ENCODE results near the gene UBQLN1.

UBQLN1 gene

DNA sequence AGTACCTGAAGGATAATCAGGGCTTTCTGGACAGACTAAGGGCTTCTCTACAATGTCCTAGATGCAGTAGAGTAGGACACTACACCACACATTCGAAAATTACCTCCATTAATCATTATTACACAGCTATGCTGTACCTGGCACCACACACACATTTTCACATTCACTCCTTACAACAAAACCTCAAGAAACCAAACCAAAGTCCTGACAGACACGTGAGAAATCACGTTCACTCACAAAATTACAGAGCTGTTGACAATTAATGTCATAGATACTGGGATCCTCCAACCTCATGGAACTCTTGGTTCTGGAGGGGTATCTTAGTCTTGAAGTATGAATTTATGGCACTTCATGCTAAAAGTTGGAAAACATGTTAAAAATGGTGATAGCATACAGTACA, 16.3 kb downstream of the UBQLN1 start:
- DNase-seq (ENCODE audit: low read depth in 1 of 2, low spot score in 1 of 2): no peak

DNA sequence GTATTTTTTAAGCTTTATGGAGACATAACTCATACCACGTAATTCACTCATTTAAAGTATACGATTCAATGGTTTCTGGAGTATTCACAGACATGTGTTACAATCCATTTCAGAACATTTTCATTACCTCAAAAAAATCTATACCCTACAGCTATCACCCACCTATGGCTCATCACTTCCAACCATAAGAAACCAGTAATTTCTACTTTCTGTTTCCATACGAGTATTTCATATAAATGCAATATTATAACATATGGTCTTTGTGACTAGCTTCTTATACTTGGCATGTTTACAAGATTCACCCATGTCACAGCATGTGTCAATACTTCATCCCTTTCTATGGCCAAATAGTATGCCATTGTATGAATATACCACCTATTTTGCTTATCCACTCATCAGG, 18.8 kb downstream of the UBQLN1 start:
- no peak for DNase-seq (ENCODE audit: low read depth in 1 of 2, low spot score in 1 of 2)

- no peak for DNase-seq (ENCODE audit: low read depth in 1 of 2, low spot score in 1 of 2)
These were observed 26.3 kb downstream of the UBQLN1 start for GRCh38 chr9:83681490-83681889.

DNA sequence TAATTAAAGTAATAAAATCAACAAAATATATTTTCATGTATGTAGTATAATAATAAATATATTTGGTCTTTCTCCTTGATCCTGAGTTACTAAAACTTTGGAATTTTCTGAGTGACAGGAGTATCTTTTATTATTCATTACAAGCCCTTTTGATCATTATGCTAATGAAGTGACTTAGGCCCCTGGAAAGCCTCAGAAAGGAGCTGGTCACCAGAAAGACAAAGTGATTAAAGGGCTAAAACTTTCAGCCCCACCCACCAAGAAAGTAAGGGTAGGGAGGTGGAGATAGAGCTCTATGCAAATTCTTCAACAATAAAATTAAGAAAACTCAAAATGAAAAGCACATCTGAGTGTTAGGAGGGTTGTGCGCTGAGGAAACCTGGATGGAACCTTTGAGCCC, 27.5 kb downstream of the UBQLN1 start:
- no peak for DNase-seq (ENCODE audit: low read depth in 1 of 2, low spot score in 1 of 2)

- no peak for DNase-seq (ENCODE audit: low read depth in 1 of 2, low spot score in 1 of 2)
These were observed 30.2 kb downstream of the UBQLN1 start for GRCh38 chr9:83677596-83677995.

GRCh38 chr9:83675466-83675865, 32.3 kb downstream of the UBQLN1 start:
- DNase-seq (ENCODE audit: low read depth in 1 of 2, low spot score in 1 of 2): no peak

- DNase-seq (ENCODE audit: low read depth in 1 of 2, low spot score in 1 of 2): no peak
These were observed 36.3 kb downstream of the UBQLN1 start for GRCh38 chr9:83671451-83671850.

GRCh38 chr9:83670381-83670780, 37.4 kb downstream of the UBQLN1 start:
- no peak for DNase-seq (ENCODE audit: low read depth in 1 of 2, low spot score in 1 of 2)

DNA sequence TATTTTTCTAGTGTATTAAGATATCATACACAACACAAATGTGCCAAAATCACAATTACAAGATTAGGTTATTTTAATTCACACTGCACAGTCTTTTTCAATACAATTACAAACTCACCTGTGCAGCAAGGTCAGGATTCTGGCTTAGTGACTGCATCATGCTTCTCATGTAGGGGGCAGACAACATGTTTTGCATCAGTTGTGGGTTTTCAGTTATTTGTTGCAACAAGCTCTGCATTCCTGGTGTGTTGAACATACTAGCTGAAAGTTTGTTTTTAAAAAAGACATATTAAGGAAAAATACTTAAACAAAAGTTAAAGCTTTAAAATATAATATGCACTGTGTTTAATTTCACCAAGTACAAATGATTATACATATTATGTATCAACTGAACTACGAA, 38.7 kb downstream of the UBQLN1 start:
- no peak for DNase-seq (ENCODE audit: low read depth in 1 of 2, low spot score in 1 of 2)

DNA sequence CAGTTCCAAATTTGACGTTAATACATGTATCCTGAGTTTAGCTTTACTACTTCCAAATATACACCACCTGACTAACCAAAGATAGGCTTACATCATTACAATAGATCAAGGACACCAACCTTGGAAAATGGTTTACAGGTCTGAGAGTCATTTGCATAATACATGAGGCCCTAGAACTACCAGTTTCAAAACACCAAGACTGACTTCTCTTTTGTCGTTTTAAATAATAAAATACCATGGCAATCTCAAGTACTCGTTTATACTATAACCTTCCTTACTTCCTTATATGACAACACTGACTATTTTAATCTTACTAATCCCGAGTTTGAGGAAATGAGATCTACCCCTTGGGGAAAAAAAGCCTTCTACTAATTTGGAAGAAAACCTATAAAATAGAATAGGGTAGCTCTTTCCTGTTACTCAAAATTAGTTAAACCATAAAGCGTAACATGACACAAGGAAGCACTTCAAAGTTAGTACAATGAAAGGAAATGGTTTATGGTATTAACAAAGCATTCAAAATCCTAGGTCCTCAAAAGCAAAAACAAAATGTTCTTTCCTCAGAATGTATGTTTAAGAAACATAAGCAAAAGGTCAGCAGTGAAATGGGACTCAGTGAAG, 42.1 kb downstream of the UBQLN1 start:
- DNase-seq (ENCODE audit: low read depth in 1 of 2, low spot score in 1 of 2): no peak

DNA sequence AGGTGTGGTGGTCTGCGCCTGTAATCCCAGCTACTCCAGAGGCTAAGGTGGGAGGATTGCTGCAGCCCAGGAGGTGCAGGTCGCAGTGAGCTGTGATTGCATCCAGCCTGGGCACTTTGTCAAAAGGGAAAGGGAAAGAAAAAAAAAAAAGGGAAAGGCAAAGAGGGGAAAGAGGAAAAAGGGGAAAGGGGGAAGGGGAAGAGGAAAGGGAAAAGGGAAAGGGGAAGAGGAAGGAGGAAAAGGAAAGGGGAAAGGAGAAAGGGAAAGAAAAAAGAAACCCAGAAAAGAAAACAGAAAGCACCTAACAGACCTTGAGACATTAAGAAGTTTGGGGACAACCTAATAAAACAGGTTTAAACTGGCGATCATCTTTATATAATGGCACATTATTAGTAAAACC, 44.8 kb downstream of the UBQLN1 start:
- no peak for DNase-seq (ENCODE audit: low read depth in 1 of 2, low spot score in 1 of 2)

DNA sequence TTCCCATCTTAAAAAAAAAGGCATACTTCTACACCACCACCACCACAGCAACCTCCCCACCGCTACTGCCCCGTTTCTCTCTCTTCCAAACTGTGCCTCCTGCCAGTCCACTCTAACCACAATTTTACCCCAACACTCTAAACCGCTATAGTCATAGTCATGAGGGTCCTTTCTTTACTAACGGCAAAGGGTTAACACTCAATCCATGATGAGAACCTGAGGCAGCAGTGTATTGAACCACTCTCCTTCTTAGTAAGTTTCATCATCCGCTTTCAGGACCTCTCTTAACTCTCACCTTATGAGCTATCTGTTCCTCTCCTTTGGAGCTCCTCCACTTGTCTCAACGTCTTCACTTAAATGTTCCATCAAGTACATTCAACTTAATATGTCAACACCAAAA, 50.8 kb downstream of the UBQLN1 start:
- DNase-seq (ENCODE audit: low read depth in 1 of 2, low spot score in 1 of 2): no peak

DNA sequence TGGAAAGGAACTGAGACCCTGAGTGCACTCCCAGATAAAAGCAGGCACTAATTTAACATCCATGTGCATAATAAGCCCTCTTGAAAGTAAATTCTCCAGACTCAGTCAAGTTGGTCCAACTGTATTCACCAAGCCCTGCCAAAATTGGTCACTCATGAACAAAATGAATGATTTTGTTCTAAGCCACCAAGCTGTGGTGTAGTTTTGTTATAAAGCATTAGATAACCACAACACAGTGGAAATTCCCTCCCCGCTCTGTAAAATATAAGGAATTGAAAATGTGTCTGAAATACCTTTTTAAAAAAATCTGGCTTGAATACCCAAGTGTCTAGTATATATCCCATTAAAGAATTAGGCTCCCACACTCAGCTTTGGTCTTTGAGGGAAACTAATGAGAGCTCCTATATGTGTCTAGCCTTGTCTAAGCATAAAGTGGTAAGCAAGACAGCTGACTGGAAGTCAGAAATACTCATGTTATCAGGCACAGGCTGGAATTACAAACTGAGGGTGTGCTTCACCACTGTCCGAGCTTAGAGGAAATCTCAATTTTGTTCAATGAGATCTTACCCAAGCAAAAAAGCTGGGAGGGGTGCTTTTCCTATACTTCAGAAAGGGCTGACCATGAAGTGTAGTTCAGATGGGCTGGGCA, 51.6 kb downstream of the UBQLN1 start:
- no peak for DNase-seq (ENCODE audit: low read depth in 1 of 2, low spot score in 1 of 2)

DNA sequence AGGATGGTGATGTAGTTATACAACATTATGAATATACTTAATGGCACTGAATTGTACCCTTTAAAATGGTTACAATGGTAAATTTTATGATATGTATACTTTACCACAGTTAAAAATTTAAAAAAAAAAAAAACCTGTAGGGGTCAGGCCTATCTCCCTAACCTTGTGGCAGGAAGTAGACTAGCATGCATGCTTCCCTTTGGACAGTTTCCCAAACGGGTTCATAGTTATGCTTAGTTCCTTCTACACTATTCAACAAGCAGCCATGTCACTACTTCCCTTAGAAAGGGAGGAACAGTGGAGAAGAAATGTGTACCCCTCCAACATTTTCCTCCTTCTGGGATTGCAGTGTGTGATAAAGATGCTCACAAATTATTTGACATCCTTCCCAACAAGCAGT, 52.3 kb downstream of the UBQLN1 start:
- no peak for DNase-seq (ENCODE audit: low read depth in 1 of 2, low spot score in 1 of 2)

DNA sequence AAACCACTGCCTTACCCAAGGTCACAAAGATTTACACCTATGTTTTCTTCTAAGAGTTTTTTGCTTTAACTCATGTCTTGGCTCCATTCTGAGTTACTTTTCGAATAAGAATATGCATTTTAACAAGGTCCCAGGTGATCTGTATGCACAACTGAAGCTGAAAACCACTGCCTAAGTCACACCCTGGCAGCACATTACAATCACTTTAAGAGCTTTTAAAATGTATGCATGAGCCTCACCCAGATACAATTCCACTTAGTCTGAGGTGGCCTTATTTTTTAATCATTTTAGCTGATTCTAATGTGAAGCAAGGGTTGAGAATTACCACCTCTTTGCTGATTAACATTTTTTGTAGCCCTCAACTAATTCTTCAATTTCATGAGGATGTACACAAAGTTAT, 55.3 kb downstream of the UBQLN1 start:
- DNase-seq (ENCODE audit: low read depth in 1 of 2, low spot score in 1 of 2): no peak

GRCh38 chr9:83651558-83651957, 56.2 kb downstream of the UBQLN1 start:
- DNase-seq (ENCODE audit: low read depth in 1 of 2, low spot score in 1 of 2): no peak

DNA sequence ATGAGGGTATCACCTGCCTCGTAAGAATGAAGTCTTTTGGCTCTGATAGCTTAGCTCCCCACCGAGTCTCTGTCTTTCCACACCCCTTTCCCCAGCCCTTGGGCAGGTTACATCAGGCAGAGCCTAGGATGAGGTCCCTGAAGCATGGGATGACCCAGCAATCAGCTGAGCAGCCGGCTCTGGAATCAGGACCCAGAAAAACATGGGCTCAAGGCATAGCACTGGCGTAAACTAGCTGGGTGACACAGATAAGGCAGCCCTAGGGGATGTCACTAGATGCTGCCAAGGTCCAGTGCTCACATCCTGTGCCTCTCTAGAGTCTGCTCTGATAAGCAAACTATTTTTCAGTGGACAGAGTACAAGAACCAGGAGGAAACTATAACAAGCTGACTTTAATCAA, 58.2 kb downstream of the UBQLN1 start:
- DNase-seq (ENCODE audit: low read depth in 1 of 2, low spot score in 1 of 2): no peak

- peak; percentile 57 to 64 for DNase-seq (ENCODE audit: low read depth in 1 of 2, low spot score in 1 of 2)
These were observed 58.7 kb downstream of the UBQLN1 start for GRCh38 chr9:83649080-83649479.

DNA sequence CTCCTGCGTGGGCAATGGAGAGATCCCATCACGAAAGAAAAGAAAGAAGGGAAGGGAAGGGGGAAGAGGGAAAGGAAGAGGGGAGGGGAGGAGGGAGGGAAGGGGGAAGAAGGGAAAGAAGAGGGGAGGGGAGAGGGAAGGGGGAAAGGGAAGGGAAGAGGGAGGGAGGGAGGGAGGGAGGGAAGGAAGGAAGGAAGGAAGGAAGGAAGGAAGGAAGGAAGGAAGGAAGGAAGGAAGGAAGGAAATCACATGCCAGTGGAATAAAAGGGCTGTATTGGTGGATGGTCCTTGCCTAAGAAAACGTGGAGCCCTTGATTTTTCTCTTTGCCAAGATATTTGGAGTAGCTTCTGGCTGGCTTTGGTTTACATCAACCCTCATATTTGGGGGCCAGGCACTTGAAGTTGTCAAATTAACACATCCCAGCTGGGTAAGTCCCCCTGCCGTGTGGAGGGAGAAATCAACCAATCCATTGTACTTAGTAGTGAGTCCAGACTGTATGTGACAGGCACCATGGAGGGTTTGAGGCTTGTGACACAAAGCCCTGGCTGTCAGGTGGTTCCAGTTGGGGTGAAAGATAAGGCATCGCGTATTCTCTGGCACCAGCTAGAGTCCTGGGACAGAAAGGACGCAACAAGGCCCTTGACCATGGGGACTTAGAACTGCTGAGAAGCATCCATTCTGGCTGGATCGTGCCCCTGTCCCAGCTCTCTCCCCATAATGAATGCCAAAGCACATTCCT, 61.1 kb downstream of the UBQLN1 start:
- DNase-seq (ENCODE audit: low read depth in 1 of 2, low spot score in 1 of 2): no peak

DNA sequence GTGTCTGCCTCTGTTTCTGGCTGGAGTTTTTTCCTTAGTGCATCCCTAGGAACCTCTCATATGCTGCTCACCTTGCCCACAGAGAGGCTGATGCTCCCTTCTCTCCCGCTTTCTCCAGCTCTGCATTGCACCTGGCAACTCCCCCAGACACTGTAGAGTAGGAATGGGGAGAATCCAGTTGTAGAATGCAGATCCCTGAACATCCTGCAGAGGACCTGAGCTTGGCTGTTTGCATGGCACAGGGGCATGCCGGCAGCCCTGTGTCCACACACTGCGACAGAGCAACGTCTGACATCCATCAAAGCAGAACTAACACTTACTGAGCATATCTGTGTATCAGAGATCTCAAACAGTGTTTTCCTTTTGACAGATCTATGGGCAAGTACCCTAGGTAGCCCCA, 65.0 kb downstream of the UBQLN1 start:
- DNase-seq (ENCODE audit: low read depth in 1 of 2, low spot score in 1 of 2): no peak

DNA sequence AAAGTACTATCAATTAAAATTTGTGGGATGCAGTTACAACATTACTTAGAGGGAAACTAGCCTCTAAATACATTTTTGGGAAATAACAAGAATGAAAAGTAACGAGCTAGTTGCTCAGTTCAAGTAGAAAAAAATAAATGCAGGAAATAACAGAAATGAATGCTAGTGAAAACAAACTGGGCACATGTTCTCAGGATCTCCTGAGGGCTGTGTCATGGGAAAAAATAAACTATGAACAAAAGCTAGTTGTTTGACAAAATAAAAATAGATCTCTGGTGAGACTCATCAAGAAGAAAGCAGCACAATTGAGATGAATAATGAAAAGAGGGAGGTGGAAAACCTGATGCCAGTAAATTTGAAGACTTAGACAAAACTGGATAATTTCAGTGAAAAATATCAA, 68.5 kb downstream of the UBQLN1 start:
- no peak for DNase-seq (ENCODE audit: low read depth in 1 of 2, low spot score in 1 of 2)

- no peak for DNase-seq (ENCODE audit: low read depth in 1 of 2, low spot score in 1 of 2)
These were observed 70.4 kb downstream of the UBQLN1 start for GRCh38 chr9:83637389-83637788.

- no peak for DNase-seq (ENCODE audit: low read depth in 1 of 2, low spot score in 1 of 2)
These were observed 70.9 kb downstream of the UBQLN1 start for GRCh38 chr9:83636813-83637212.

Measured in activated T-helper 1 cell treated with anti-CD3 and anti-CD28 coated beads, Interleukin-2, amount 50 U/mL, for 16 hours (primary cell).